COLO668 (cell line): ENCODE results near the gene RPL10A.
"Not testable (repeated sequence)": the region's sequence is repeated elsewhere in the genome, so short reads cannot be mapped to it uniquely, and the experiment has no call there.

Source experiments
- DNase-seq: peaks from one replicate; lab custom pipeline; 2025; ENCODE audit not compliant: unreplicated experiment; lab: John Stamatoyannopoulos, UW

The RPL10A gene

DNA sequence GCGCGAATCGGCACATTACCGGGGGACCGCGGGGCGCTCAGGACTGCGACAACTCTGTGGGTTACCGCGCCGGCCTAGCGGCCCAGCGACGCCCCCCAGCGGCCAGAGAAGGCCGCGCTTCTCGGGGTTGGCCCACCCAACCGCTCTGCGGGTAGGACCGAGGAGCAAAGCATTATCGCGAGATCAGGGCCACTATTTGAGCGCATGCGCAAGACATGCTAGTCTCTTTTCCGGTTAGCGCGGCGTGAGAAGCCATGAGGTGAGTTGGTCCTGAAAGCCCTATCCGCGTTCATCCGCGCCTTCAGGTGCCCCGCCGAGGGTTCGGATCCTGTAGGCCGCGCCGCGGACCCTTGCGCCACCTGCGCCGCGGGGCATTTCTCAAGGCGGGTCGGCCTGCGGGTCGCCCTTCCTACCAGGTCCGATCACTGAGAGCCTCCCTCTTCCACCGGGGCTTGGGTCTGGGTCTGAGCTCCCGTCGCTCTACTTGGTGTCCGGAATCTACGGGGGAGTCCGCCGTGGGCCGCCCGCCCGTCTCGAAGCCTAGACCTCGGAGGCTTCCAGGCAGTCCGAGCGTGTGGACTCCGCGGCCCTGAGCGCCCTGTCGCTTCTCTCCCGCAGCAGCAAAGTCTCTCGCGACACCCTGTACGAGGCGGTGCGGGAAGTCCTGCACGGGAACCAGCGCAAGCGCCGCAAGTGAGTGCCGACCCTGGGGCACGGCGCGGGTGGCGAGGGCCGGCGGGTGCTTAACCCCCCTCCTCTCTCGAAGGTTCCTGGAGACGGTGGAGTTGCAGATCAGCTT is at the start of gene RPL10A:
Gene RPL10A (plus strand): TSS at position 221 of the 799 bp plus-strand sequence. CDS start 34 bp downstream, at position 255.
- DNase-seq, result peak; percentile 90

DNA sequence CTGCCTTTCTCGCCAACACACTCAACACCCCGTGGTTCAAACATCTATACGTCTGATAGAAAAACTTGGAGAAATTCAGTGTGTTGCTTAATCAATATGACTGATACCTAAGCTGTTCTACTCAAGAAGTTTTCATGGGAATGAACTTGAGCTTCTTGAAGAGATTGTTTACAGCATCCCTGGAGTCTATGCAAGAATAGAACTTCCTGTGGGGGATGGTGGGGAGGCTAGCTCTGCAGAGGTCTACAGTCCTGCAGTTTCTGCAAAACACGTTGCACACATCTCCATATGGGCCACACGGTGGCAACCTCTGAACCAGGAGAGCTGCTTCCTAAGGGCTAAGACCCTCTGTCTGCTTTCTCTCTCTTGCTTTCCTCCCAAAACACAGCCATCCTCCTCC is 48.8 kb upstream of the RPL10A start:
- DNase-seq, result no peak

DNA sequence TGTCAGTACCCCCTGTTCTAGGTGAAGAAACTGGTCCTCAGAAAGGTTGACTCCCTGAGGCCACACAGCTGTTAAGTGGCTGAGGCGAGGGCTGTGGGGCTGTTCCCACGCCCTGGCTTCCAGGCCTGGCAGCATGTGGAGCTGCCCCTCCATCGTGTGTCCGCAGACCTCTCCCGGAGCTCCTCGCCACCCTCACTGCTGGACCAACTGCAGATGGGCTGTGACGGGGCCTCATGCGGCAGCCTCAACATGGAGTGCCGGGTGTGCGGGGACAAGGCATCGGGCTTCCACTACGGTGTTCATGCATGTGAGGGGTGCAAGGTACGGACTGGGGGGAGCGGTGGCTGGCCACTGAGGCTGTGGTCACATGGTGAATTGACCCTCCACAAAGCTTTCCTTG is 48.2 kb upstream of the RPL10A start:
- DNase-seq, result no peak

DNA sequence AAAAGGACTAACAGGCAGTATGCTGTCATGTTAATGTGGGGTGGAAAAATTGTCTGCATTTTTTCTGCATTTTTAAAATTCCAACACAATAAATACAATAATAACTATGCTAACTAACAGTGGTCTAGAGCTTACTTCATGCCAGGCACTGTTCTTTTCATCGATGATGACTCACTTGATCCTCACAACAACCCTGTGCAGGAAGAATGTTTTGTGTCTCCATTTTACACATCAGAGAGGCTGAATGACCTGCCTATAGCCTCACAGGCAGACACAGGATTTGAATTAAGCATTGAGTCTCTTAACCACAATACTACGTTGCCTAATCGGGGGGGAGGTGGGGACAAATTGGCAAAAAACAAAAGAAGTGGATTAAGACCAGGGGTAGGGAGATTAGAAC is 42.9 kb upstream of the RPL10A start:
- DNase-seq, result no peak

DNA sequence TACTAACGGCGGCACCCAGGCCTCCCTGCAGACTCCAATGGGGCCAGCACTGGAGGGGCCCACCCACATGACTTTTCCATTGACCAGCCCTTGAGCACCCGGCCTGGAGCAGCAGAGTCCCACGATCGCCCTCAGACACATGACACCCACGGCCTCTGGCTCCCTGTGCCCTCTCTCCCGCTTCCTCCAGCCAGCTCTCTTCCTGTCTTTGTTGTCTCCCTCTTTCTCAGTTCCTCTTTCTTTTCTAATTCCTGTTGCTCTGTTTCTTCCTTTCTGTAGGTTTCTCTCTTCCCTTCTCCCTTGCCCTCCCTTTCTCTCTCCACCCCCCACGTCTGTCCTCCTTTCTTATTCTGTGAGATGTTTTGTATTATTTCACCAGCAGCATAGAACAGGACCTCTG is 42.1 kb upstream of the RPL10A start:
- DNase-seq, result no peak

DNA sequence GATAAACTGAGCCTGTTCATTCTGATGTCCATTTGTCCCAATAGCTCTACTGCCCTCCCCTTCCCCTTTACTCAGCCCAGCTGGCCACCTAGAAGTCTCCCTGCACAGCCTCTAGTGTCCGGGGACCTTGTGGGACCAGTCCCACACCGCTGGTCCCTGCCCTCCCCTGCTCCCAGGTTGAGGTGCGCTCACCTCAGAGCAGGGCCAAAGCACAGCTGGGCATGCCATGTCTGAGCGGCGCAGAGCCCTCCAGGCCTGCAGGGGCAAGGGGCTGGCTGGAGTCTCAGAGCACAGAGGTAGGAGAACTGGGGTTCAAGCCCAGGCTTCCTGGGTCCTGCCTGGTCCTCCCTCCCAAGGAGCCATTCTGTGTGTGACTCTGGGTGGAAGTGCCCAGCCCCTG is 40.8 kb upstream of the RPL10A start:
- no peak for DNase-seq

DNA sequence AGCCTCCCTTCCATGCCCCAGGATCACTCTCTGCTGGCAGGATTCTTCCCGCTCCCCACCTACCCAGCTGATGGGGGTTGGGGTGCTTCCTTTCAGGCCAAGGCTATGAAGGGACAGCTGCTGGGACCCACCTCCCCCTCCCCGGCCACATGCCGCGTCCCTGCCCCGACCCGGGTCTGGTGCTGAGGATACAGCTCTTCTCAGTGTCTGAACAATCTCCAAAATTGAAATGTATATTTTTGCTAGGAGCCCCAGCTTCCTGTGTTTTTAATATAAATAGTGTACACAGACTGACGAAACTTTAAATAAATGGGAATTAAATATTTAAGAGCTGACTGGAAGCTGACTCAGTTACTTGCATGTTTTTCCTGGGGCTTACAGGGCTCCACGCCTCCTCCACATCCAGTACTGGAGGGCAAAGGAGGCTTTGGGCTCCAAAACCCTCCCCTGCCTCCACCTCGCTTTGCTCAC is 40.3 kb upstream of the RPL10A start:
- no peak for DNase-seq

DNA sequence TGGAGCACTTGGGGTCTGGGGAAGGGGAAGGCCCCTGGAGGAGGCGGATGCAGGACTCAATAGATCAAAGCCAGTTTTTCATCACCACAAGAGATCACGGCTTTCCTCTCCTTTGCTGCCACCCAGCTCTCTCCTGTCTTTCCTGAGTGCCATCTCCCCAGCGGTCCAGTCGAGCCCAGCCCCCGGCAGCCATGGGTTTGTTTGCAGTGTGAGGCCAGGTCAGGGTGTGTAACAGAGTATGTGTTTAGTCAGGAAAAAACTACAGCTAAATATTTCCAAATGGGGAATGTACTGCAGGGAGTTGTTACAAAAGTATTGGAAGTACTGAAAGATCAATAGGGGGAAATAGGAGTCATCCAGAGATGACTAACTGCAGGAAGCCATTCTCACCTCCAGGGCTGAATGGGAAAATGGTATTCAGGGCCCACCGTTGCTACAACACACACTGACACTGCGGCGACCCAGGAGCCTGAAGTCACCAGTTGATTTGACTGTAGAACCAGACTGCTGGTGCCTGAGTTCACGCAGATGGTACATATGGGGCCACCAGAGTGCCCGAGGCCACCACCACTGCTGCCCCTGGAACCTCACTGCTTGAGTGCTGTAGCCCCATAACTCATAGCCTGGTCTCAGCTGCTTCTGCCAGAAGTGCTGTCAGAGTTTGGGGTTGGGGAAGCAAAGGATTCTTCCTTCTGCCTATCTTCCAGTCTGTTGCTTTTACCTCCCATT is 39.6 kb upstream of the RPL10A start:
- DNase-seq, result no peak

DNA sequence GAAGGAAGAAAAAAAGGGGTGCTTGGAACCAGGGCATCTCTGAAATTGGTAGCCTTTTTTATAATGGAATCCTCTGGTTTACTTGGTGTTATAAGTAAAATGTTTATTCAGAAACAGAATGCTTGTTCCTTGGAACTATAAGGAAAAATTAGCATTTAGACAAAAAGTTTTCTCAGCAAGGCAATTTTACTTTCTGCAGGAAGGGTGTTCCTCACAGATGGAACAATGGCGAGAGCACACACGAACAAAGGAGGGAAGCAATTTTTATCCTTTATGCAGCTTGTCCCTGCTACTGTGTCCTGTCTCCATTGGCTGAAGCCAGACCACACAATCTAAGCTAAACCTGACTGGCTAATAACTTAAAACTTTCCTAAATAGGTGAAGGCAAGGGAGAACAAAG is 38.7 kb upstream of the RPL10A start:
- no peak for DNase-seq

DNA sequence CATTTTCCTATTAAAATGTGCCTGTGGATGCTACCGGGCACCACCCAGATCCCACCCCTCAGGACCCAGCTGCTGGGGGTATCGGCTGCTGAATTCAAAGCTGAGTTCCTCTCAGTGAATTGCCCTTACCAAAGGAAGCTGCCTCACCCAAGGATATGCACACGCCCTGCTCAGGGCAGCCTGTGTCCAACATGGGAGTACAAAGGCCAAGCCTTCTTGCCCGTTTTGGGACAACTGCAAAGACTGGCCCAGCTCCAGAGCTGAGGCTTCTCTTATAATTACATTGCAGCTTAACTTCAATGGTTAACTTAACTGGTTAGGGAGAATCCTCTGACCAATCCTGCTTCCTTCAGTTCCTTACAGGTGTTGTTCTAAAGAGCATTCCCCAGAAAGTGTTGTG is 35.9 kb upstream of the RPL10A start:
- DNase-seq, result no peak

DNA sequence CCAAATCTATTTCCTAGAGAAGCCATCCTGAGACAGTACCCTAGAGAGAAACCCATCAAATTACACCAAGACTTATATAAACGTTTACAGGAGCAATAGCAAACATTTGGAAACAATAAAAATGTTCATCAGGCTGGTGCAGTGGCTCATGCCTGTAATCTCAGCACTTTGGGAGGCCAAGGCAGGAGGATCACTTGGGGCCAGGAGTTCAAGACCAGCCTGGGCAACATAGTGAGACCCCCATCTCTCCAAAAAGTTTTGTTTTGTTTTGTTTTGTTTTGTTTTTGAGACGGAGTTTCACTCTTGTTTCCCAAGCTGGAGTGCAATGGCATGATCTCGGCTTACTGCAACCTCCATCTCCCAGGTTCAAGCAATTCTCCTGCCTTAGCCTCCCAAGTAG is 35.5 kb upstream of the RPL10A start:
- DNase-seq, result not testable (repeated sequence)

DNA sequence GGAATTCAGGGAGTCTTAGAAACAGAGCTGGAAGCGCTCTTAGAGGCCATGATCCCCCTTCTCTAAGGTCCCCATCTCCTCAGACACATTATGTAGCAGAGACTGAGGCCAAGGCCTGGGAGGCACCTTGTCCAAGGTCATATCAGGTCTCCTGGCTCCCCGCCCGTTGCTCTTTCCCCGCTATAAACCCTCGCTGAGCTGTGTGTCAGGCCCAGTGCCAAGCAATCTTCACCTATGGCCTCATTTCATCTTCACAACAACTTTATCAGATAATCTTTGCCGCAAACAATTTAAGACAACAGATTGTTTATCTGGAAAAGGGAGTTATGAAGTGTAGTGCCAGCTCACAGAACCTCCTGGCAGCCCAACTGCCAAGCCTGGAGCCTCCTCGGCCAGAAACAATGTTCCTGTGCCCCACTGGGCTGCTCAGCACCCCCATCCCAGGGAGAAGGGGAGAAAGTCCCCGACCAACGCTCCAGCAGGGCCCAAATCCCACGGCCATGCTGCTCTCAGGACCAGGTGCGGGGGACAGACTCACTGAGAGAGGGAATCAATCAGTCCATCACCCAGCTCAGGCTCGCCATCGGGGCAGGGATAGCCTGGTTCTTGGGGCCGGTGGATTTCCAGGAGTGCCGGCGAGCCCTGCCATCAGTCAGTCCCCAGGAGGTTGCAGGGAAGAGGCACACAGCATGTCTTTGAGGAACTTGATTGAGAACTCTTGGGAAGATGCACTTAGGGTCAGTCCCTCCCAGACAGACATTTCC is 32.9 kb upstream of the RPL10A start:
- no peak for DNase-seq

DNA sequence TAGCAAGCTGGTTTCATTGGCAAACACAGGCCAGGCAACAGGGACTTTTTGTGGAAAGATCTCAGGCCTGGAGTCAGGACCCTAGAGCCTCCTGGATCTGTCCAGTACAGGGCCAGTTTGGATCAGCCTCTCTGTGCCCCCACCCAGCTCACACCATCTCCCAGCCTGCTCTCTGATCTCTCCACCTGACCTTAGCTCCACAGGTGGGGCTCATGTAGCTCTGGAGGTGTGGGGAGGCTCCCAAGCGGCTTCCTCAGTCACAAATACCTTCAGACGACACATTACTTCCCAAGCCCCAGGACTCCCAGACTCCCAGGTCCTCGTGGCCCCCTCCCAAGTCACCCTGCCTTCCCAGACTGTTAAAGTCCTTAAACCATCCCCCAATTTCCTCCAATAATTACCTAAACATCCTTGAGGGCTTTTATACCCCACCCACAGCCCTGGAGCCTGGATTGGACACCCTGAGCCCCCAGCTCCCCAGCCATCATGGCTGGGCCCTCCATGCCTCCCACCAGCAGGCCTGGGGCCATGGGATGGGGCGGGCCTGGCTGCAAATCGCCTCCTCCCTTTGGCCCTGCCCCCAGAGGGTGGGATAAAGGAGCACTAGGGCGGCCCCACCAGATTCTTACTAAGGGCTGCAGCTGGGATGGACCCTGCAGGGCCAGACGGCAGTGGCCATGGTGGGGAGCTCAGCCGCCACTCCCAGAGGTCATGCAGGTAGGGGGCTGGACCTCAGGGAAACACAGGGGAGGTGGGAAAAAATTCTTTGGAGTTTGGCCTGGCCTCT is 31.9 kb upstream of the RPL10A start:
- DNase-seq, result no peak

DNA sequence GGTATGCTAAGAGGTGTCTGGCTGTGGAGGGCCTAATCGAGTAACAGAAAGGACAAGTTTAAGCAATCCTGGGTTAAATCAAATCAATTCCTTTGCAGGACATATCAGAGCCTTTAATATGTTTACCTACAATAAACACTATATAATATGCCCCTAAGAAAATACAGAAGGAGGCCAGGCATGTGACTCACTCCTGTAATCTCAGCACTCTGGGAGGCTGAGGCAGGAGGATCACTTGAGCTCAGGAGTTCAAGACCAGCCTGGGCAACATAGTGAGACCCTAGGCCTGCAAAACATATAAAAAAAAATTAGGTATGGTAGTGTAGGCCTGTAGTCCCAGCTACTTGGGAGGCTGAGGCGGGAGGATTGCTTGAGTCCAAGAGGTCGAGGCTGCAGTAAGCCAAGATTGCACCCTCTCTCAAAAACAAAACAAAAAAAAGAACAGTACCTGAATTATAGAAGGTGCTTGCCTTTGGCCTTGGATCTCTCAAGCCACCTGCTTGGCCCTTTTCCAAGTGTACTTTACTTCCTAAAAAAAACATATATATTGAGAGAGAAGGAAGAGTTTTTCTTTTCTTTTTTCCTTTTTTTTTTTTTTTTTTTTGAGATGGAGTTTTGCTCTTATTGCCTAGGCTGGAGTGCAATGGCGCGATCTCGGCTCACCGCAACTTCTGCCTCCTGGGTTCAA is 29.7 kb upstream of the RPL10A start:
- not testable (repeated sequence) for DNase-seq

DNA sequence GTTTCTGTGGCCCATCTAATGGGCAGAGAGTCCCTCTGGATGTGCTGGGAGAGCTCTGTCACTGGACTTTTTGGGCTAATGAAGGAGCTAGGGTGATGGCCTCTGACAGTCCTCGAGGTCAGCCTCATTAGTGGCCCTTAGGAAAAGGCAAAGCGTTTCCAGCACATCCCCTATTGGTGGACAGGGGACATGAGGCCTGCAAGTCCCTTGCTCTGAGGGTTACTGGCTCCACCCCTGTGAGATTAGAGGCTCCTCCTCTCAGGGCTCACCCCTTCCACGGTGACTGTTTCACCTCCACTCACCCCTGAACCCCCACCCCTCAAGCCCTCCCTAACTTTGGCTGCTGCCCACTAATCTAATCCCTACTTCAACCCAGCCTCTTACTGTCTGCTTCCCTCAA is 28.9 kb upstream of the RPL10A start:
- no peak for DNase-seq

DNA sequence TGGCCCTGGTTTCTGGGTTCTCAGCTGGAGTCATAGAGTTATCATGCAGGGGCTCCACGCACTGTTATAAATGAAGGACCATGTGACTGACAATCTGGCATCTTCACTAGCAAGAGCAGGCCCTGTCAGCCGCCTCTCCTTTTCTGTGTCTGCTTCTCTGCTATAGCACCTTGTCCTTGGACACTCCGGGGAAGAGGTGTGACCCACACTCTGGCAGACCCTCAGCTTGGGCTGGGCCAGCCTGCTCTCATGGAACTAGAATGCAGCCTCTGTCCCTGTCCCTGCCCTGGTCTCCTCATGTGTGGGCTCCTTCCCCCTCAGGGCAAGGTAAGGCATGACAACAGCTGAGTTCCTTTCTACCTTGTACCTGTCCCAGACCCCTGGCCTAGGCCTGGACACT is 27.0 kb upstream of the RPL10A start:
- no peak for DNase-seq

DNA sequence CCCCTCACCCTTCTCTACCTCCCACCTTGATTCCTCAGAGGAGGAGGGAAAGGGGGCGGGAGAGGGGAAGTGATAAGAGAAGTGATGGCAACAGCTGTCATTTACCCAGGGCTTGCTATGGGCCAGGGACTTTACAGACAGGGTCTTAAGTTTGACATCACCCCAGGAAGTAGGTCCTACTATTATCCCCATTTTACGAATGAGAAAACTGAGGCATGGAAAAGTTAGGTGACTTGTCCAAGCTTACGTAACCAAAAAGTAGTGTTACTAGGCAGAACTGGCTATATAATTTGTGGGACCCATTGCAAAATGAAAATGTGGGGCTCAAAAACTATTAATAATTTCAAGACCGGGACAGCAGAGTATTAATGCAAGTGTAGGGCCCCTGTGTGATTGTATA is 26.6 kb upstream of the RPL10A start:
- DNase-seq, result no peak

DNA sequence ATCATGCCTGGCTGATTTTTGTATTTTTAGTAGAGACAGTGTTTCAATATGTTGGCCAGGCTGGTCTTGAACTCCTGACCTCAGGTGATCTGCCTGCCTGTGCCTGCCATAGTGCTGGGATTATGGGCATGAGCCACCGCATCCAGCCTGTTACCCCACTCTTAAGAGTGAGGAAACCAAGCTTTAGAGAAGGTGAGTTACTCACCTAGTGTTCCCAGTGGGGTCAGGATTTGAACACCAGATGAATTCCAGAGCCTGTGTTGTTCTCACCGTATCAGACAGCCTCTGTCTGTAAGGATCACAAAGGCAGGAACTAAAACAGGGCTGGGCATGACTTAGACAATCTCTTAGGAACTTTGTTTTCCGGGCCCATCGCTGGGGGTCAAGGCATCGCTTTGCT is 25.5 kb upstream of the RPL10A start:
- DNase-seq, result no peak

DNA sequence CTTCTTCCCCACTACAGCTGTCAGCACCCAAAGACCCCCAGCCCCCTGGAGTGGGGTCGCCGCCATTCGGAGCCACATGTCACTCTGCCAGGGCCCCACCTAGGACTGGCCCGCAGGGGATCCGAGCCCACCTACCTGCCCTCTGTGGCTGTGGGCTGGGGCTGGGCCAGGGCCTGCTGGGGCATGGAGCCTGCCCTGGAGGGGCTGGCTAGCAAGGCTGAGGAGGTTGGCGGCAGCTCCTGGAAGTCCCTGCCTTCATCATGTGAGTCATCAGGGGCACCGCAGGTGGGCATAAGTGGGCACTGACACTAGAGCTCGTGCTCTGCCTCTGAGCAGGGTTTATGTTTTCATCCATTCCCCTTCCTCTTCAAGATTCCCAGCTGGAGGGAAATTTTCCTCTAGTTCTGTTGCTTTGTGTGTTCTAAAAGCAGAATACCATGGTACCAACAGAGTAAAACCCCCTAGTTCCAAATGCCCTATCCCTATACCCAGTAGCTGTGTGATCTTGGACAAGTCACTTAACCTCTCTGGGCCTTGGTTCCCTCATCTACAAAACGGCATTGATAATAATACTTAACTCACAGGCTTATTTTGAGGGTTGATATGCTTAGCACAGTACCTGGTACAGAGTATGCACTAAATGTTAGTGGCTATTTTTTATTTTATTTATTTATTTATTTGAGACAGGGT is 24.7 kb upstream of the RPL10A start:
- no peak for DNase-seq

DNA sequence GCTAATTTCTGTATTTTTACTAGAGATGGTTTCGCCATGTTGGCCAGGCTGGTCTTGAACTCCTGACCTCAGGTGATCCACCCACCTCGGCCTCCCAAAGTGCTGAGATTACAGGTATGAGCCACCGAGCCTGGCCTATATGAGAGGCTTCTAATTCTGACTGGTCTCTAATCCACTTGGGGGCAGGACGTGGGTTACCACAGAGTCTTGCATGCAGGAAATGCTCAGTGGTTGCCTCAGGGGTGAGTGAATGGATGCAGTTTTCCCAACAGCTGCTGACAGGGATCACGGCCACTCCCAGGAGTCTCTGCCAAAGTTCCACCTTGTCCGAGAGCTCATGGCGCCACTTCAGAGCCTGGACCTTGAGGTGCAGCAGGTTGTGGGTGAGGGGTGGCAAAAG is 22.5 kb upstream of the RPL10A start:
- no peak for DNase-seq
